K562 treated with DMSO at 1 percent for 24 hours (cell line): ENCODE results near the gene TTC39B. TPM values are rescaled to one million over a fixed set of nuclear protein-coding genes. Genes with fewer than 3 reads are reported as not detected.

Experiments used
- total RNA-seq: library from RNA; unstranded; fragments of 300-600 nt; gene quantifications from 2 replicates; pipeline ENCODE4 v1.2.3, GENCODE V29; 2022; ENCODE audit warnings: low read depth; ENCODE audit not compliant: insufficient read depth

The TTC39B gene
- 1.2 and 3.1 TPM in 2 replicates for total RNA-seq

GRCh38 chr9:15306757-15307522 is at the start of gene TTC39B:
Gene TTC39B (minus strand): TSS chr9:15307216. CDS start chr9:15307125, 91 bp downstream.

Other genes with a start within 250 kb of the TTC39B start
- 11.5 and 13.1 TPM in 2 replicates for gene SNAPC3, start 115.7 kb upstream of the TTC39B start, total RNA-seq
- gene PSIP1, start 203.8 kb upstream of the TTC39B start, total RNA-seq, result 84.7 and 106 TPM in 2 replicates
- gene CCDC171, start 245.8 kb upstream of the TTC39B start, total RNA-seq, result 0.30 and 0.49 TPM in 2 replicates